HG02759 (cell line): ENCODE measurements around the gene VCX3A.
"Not testable (repeated sequence)": the region's sequence is repeated elsewhere in the genome, so short reads cannot be mapped to it uniquely, and the experiment has no call there.

Source experiments
- ATAC-seq: cut with Tn5 transposase; IDR thresholded peaks from one replicate; pipeline ENCODE4 v1.9.1; 2021; ENCODE audit warnings: mild to moderate bottlenecking, moderate library complexity; ENCODE audit not compliant: unreplicated experiment

The VCX3A gene

GRCh38 chrX:6535018-6535417 lies at the start of gene VCX3A:
Gene VCX3A (minus strand): TSS chrX:6535118. CDS start chrX:6534497, 621 bp downstream.
- ATAC-seq: not testable (repeated sequence)

DNA sequence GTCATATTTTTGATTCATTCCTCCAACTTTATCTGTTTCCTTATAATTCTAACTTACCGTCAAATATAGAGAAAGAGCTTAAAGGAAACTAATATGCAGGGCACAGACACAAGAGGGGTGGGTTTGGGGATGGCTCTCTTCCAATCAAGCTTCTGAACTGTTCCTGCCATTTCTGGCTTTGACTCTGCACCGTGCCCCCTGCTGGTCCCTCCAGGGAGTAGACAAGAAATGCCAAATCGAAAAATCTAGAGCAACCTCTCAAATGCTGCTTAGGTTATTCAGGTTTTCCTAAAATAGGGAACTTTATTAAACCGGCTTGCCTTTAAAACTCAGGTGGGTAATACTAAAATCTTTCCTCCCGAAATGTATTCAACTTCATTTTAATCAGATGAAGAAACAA lies 39.8 kb upstream of the VCX3A start:
- no peak for ATAC-seq

GRCh38 chrX:6568031-6568430 lies 33.1 kb upstream of the VCX3A start:
- no peak for ATAC-seq

DNA sequence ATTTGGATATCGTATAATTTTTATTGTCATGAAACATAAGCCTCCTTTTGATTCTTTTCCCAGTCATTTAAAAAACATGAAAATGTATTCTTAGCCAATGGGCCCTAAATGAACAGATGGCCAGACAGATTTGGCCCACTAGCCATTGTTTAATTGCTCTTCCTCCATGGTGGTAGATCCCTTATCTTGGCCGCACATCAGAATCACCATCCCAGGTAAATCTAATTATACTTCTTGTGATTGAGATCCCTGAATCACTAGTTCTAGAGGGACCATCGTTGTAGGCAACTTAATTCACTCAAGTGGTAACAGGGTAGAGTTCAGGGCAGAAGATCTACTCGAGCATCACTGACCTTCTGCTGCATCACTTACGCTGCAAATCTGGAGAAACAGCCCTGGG lies 24.1 kb upstream of the VCX3A start:
- no peak for ATAC-seq

GRCh38 chrX:6557690-6558089 lies 22.8 kb upstream of the VCX3A start:
- no peak for ATAC-seq

DNA sequence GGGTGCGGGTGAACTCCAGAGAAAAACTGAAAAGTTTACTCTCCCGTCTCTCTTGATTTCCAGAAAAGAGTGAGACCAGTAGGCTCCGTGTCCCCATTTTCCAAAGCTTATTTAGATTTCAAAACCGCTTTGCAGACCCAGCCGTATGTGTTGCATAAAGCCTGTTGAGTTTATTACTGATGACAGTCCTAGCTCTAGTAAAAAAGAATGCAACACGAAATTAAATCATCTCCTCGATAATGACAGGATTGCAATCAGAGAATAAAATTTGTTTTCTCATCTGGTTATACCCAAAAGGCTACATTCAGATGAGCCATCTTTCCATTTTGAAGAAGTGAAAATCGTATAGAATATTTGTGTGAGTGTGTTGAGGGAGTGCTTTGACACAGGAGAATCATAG lies 16.1 kb upstream of the VCX3A start:
- ATAC-seq: no peak

DNA sequence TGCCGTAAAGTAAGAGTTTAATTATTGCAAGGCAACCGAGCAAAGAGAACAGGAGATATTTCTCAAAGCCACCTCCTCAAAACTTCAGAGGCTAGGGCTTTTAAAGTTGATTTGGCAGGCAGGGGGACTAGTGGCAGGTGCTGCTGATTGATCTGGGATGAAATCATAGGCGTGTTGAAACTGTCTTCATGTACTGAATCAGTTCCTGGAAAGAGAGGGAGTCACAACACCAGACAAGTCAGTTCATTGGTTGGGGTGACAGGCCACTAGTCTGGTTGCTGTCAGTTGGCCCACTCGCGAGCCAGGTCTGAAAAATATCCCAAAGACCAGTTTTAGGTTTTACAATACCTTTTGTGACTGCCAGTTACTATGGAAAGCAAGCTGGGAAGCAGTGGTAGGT lies 10.8 kb upstream of the VCX3A start:
- ATAC-seq: no peak

- ATAC-seq: no peak
Observed at GRCh38 chrX:6526564-6527136, 8.3 kb downstream of the VCX3A start.

GRCh38 chrX:6517376-6517775 lies 17.5 kb downstream of the VCX3A start:
- ATAC-seq: no peak

- no peak for ATAC-seq
Observed at GRCh38 chrX:6506444-6506843, 28.5 kb downstream of the VCX3A start.

GRCh38 chrX:6505960-6506359 lies 29.0 kb downstream of the VCX3A start:
- no peak for ATAC-seq

DNA sequence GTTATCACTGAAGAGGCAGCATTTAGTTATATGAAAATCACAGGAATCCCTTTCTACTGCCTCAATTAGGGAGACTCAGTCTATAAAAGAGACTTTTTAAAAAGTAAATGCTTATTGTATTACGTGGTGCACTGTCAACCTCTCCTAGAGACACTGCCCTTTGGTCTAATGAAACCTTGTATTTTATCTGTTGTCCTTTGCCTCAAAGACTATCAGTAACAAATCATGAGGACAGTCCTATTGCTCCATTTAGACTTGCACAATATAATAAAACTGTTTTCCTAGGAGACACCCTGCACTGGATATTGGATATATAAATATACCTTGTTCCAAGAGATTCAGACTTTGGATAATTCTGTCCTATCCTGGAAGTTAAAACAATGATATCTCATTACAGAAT lies 34.2 kb downstream of the VCX3A start:
- no peak for ATAC-seq

DNA sequence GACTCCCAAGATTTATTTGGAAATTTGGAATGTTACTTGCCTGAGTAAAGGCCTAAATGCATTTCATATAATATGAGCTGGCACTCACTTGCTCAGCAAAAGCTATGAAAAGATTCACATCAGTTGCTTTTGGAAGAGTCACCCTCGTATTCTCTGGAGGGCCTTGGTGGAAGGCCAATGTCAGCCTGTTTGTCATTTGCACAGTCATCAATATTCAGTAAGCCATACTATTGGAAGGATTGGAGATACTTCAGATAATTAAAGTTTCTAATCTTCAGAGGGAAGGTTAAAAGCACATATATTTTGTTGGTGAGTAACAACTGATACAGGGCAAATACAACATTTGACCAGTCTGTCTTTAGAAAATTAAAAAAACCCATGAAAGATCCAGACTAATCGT lies 36.6 kb downstream of the VCX3A start:
- no peak for ATAC-seq
